Stomach (tissue), 4 donors: ENCODE results near the gene CDKL4.

Experiments
- POLR2AphosphoS5 ChIP-seq, 3 donors: sonication (generic); formaldehyde crosslinking; IDR thresholded peaks; one replicate each; pipeline ENCODE4 v1.6.1; 2016; ENCODE audit warnings: antibody characterized with exemption in 3 of 3
- TF ChIP-seq, protein P1 (sequence below), 7 experiments: fragments of 450-650 bp in 4 of 7; fragments of 200-600 bp in 3 of 7; sonication (generic) in 3 of 7; IDR thresholded peaks; one replicate each; pipeline ENCODE4 v1.5.1; 2016 to 2019; ENCODE audit warnings: antibody characterized with exemption in 7 of 7, control low read depth in 2 of 7, mild to moderate bottlenecking in 1 of 7

- TF ChIP-seq, protein P1, sequence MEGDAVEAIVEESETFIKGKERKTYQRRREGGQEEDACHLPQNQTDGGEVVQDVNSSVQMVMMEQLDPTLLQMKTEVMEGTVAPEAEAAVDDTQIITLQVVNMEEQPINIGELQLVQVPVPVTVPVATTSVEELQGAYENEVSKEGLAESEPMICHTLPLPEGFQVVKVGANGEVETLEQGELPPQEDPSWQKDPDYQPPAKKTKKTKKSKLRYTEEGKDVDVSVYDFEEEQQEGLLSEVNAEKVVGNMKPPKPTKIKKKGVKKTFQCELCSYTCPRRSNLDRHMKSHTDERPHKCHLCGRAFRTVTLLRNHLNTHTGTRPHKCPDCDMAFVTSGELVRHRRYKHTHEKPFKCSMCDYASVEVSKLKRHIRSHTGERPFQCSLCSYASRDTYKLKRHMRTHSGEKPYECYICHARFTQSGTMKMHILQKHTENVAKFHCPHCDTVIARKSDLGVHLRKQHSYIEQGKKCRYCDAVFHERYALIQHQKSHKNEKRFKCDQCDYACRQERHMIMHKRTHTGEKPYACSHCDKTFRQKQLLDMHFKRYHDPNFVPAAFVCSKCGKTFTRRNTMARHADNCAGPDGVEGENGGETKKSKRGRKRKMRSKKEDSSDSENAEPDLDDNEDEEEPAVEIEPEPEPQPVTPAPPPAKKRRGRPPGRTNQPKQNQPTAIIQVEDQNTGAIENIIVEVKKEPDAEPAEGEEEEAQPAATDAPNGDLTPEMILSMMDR (IDR thresholded peaks at IDR 0.05): no peak
- TF ChIP-seq POLR2AphosphoS5 (IDR thresholded peaks at IDR 0.05): no peak
These were observed 25.4 kb downstream of the CDKL4 start for GRCh38 chr2:39218391-39218790.
